HepG2 (cell line): ENCODE measurements around the gene FERMT2. TPM values are rescaled to one million over a fixed set of nuclear protein-coding genes. Genes with fewer than 3 reads are reported as not detected.

Source experiments
- ATAC-seq: fragments of 200-7000 bp; cut with Tn5 transposase; 3 replicates; pipeline ENCODE4 v1.9.1; 2020; ENCODE audit warnings: mild to moderate bottlenecking, moderate library complexity
- BruUV-seq: library from RNA; stranded (reverse); fragments of 400-500 nt; replicated peaks from 2 replicates; lab custom pipeline; 2021; lab: Mats Ljungman, UMichigan
- CTCF ChIA-PET: fragments of 300-600 bp; formaldehyde crosslinking; extraction: SDS; loops from one replicate; lab custom pipeline; 2021; ENCODE audit warnings: low total read pairs, inconsistent platforms, low intra/inter-chr PET ratio; lab: Yijun Ruan, JAX
- POLR2A ChIA-PET: fragments of 350-600 bp; sonication (Branson Sonifier 250); formaldehyde crosslinking; loops from one replicate; lab custom pipeline; 2020; ENCODE audit warnings: antibody characterized with exemption, inconsistent platforms; lab: Yijun Ruan, JAX
- DNase-seq: peaks from one replicate; pipeline ENCODE4 v3.0.0-alpha.2; 2015; ENCODE audit warnings: low spot score
- FAIRE-seq: peaks from 3 replicates; lab custom pipeline; 2011; peaks lifted over from hg19 to GRCh38; lab: Jason Lieb, UNC
- H2AFZ ChIP-seq: one replicate; pipeline ENCODE4 v1.6.1; 2011; ENCODE audit warnings: low read length, inconsistent platforms
- H3K27ac ChIP-seq: fragments of 300-600 bp; 3 replicates; pipeline ENCODE4 v1.8.0; 2011; ENCODE audit warnings: mixed run types, mild to moderate bottlenecking, mixed read lengths, low read length, inconsistent platforms; ENCODE audit not compliant: insufficient read depth; ENCODE audit errors: extremely low read length
- H3K27me3 ChIP-seq, 2 experiments: fragments of 200-600 bp in 1 of 2; 2 replicates in 1 of 2; 3 replicates in 1 of 2; pipeline versions ENCODE4 v1.6.0 to v1.8.0; 2011; ENCODE audit warnings: low read length in 2 of 2, mild to moderate bottlenecking in 2 of 2, moderate library complexity in 2 of 2, inconsistent platforms in 1 of 2; ENCODE audit not compliant: insufficient read depth in 2 of 2, control insufficient read depth in 1 of 2
- H3K36me3 ChIP-seq, 2 experiments: fragments of 200-600 bp in 1 of 2; replicated peaks in 1 of 2; 2 replicates in 1 of 2; 3 replicates in 1 of 2; pipeline versions ENCODE4 v1.5.1 to v1.8.0; 2011; ENCODE audit warnings: low read length in 2 of 2, inconsistent platforms in 1 of 2; ENCODE audit not compliant: insufficient read depth in 2 of 2, control insufficient read depth in 1 of 2
- H3K4me1 ChIP-seq: 2 replicates; pipeline ENCODE4 v1.5.1; 2012; ENCODE audit warnings: low read length, inconsistent platforms; ENCODE audit not compliant: insufficient read depth
- H3K4me2 ChIP-seq: 2 replicates; pipeline ENCODE4 v1.6.0; 2011; ENCODE audit warnings: low read depth, low read length, inconsistent platforms
- H3K4me3 ChIP-seq, 3 experiments: fragments of 200-600 bp in 1 of 3; sonication (generic), shearing (Covaris generic) in 1 of 3; replicated peaks in 1 of 3; 2 replicates each; pipeline ENCODE4 v1.5.1; 2011 to 2016; ENCODE audit warnings: low read length in 3 of 3, inconsistent platforms in 2 of 3, low read depth in 2 of 3, mild to moderate bottlenecking in 2 of 3, control low read depth in 1 of 3, mixed read lengths in 1 of 3; ENCODE audit not compliant: insufficient read depth in 1 of 3
- H3K79me2 ChIP-seq: one replicate; pipeline ENCODE4 v1.6.1; 2011; ENCODE audit warnings: low read length, inconsistent platforms; ENCODE audit not compliant: insufficient read depth
- H3K9ac ChIP-seq: 2 replicates; pipeline ENCODE4 v1.6.0; 2011; ENCODE audit warnings: mild to moderate bottlenecking, low read depth, low read length, inconsistent platforms; ENCODE audit not compliant: insufficient read depth
- H3K9me3 ChIP-seq: 2 replicates; pipeline ENCODE4 v1.5.1; 2012; ENCODE audit warnings: mild to moderate bottlenecking, low read length
- H4K20me1 ChIP-seq: 2 replicates; pipeline ENCODE4 v1.6.0; 2011; ENCODE audit warnings: inconsistent platforms, mild to moderate bottlenecking, low read length, moderate library complexity; ENCODE audit not compliant: insufficient read depth
- GATAD2A ChIP-seq: IDR thresholded peaks from 2 replicates; pipeline ENCODE4 v1.6.1; 2016
- SIX1 ChIP-seq: sonication (generic); formaldehyde crosslinking; IDR thresholded peaks from 2 replicates; pipeline ENCODE4 v1.4.0; 2020; ENCODE audit warnings: missing genetic modification reagents, borderline replicate concordance
- SMC3 ChIP-seq: IDR thresholded peaks from 2 replicates; pipeline ENCODE4 v1.6.1; 2011; ENCODE audit warnings: low read length, improper control_type of control experiment
- ZFP36 ChIP-seq: fragments of 150-350 bp; IDR thresholded peaks from 2 replicates; pipeline ENCODE4 v1.6.1; 2018; ENCODE audit warnings: borderline replicate concordance, low read length, low read depth; ENCODE audit not compliant: partially characterized antibody
- ZMYM2 ChIP-seq: sonication (generic); formaldehyde crosslinking; IDR thresholded peaks from 2 replicates; pipeline ENCODE4 v1.8.0; 2022; ENCODE audit warnings: mild to moderate bottlenecking, missing genetic modification reagents
- WGBS: methylation state at CpG from one replicate; pipeline ENCODE4 v1.1.6; 2017; ENCODE audit warnings: low lambda C conversion rate; 5-methylcytosine and 5-hydroxymethylcytosine counted together
- in situ Hi-C: cut with HindIII; loops from 2 replicates; pipeline ENCODE4 v1.10.0; 2017; ENCODE audit warnings: low pct_unique_long_range_greater_than_20kb; ENCODE audit not compliant: extremely low pct_ligation_motif_present
- intact Hi-C: fragments of 100-400 bp; cut with micrococcal nuclease; formaldehyde crosslinking; loops from one replicate; pipeline ENCODE4 v1.10.0; 2022; ENCODE audit not compliant: unreplicated experiment
- polyA plus RNA-seq, 8 experiments: library from polyadenylated mRNA; depleted of rRNA in 3 of 8; stranded (reverse) in 7 of 8; unstranded in 1 of 8; fragments of >200 nt; fragmentation: Illumina TruSeq in 4 of 8; extraction: Trizol in 4 of 8; gene quantifications; 2 replicates each; pipeline versions ENCODE4 v1.2.1 to v1.2.3, GENCODE V29; 2011 to 2016; ENCODE audit warnings: low read depth in 4 of 8, missing spikeins in 1 of 8, mixed read lengths in 1 of 8; ENCODE audit not compliant: insufficient read depth in 1 of 8
- total RNA-seq, 5 experiments: library from RNA; depleted of rRNA; stranded (reverse); fragments of >200 nt; fragmentation: Illumina TruSeq; extraction: Trizol; gene quantifications; 2 replicates each; pipeline ENCODE4 v1.2.3, GENCODE V29; 2016; ENCODE audit warnings: low read depth in 1 of 5
- TF ChIP-seq, protein P1 (sequence below): sonication (generic); formaldehyde crosslinking; IDR thresholded peaks from 2 replicates; pipeline ENCODE4 v1.5.0; 2020; ENCODE audit warnings: mild to moderate bottlenecking, missing genetic modification reagents, borderline replicate concordance
- TF ChIP-seq, protein P2 (sequence below): sonication (generic); formaldehyde crosslinking; IDR thresholded peaks from 2 replicates; pipeline ENCODE4 v1.4.0; 2020; ENCODE audit warnings: missing genetic modification reagents, borderline replicate concordance
- TF ChIP-seq, protein P3 (sequence below): sonication (generic); formaldehyde crosslinking; conservative IDR thresholded peaks from 2 replicates; pipeline ENCODE4 v1.8.0; 2022; ENCODE audit warnings: mild to moderate bottlenecking, moderate library complexity, missing genetic modification reagents
- TF ChIP-seq, protein P4 (sequence below), 2 experiments: sonication (generic) in 1 of 2; formaldehyde crosslinking in 1 of 2; IDR thresholded peaks; 2 replicates each; pipeline versions ENCODE4 v1.4.0 to v1.6.1; 2018 to 2020; ENCODE audit warnings: missing genetic modification reagents in 2 of 2, borderline replicate concordance in 1 of 2, low read depth in 1 of 2, mild to moderate bottlenecking in 1 of 2, missing biosample characterization in 1 of 2
- TF ChIP-seq, protein P5 (sequence below): sonication (generic); formaldehyde crosslinking; IDR thresholded peaks from 2 replicates; pipeline ENCODE4 v1.5.0; 2020; ENCODE audit warnings: mild to moderate bottlenecking, missing genetic modification reagents

The FERMT2 gene
- total and polyA plus RNA-seq, 2 of the 13 experiments (the other 11 are each of a cell fraction or from before 2014, with no cell fraction given), result 36.2 to 60.4 TPM

DNA sequence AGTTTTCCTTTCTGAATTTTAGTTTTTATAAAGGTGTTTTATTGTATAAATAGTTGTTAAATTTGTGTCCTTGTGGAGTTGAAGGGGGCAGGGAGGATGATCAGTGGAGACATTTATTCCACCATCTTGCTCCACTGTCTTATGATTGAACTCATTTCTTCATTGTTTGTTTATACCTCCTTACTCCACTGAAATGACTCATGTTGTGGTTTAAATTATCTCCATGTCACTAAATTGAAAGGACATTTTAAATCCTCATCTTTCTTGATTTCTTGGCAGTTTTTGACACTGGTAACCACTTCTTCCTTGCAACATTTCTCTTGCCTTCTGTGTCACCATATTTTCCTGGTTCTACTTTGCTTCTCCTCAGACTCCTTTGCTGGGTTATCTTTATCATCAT is 23.6 kb upstream of the FERMT2 start (continued):
- TF ChIP-seq, protein P1, sequence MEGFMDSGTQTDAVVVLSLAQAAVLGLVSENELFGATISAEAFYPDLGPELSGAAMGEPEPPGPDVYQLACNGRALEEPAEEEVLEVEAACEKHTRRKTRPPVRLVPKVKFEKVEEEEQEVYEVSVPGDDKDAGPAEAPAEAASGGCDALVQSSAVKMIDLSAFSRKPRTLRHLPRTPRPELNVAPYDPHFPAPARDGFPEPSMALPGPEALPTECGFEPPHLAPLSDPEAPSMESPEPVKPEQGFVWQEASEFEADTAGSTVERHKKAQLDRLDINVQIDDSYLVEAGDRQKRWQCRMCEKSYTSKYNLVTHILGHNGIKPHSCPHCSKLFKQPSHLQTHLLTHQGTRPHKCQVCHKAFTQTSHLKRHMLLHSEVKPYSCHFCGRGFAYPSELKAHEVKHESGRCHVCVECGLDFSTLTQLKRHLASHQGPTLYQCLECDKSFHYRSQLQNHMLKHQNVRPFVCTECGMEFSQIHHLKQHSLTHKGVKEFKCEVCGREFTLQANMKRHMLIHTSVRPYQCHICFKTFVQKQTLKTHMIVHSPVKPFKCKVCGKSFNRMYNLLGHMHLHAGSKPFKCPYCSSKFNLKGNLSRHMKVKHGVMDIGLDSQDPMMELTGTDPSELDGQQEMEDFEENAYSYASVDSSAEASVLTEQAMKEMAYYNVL (CRISPR knock-in tag), result no peak
- no peak for TF ChIP-seq ZFP36

DNA sequence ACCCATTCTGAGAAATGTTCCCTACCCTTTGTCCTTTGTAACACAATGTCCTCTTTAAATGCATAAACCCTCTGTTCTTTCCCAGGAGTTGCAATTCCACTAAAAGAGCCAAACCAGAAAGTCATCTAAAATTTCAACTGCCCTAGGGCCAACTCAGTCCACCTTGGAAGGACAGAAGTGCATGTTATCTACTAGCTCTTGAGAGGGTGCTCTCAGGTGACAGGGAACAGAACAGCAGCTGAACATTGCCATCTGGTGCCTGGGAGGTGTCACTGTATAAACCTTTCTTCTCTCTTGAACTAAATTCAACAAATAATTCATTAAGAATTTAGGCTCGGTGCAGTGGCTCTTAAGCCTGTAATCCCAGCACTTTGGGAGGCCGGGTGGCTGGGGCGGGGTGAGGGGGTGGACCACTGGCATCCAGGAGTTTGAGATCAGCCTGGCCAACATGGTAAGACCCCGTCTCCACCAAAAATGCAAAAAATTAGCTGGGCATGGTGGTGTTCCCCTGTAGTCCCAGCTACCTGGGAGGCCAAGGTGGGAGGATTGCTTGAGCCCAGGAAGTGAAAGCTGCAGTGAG is 10.3 kb upstream of the FERMT2 start:
- peak; percentile 88 for FAIRE-seq
- POLR2A ChIA-PET, result interaction anchor here (0.6 to 2.8 kb wide), 4 partner anchors 10 to 172 kb away, joined by 3 to 21 read pairs (median 4); partner anchors contain the start of gene FERMT2
- Histone ChIP-seq H3K79me2 (no peaks in the 10 kb centered on the region), H3K4me2 (peak overlapping the region; percentile 57), H3K4me3 (peak overlapping the region in 1 of 3 experiments; percentile 21; a peak in 1 of 6 replicates), H4K20me1 (no peaks in the 10 kb centered on the region), H3K27ac (no peak overlapping the region), H3K9me3 (no peaks in the 10 kb centered on the region), H3K9ac (no peak overlapping the region), H3K36me3 (no peaks in the 10 kb centered on the region), H3K4me1 (peaks cover 31% of the 10 kb centered on the region), H3K27me3 (0 out of 5 replicates have a peak, but pooled peaks cover 0 to 9% of the 10 kb centered on the region in 2 experiments), H2AFZ (no peak overlapping the region)
- intact Hi-C loops (loop anchor here (1.0 to 10.0 kb wide), 5 partner anchors 36 to 666 kb away; no protein-coding TSS in a partner anchor), in situ Hi-C loops (loop anchor here (5.0 kb wide), 1 partner anchor 139 kb away; no protein-coding TSS in a partner anchor)
- CTCF ChIA-PET, result interaction anchor here (1.5 to 1.8 kb wide), 3 partner anchors 37 to 310 kb away, joined by 6 to 12 read pairs (median 8); no protein-coding TSS in a partner anchor
- BruUV-seq, result no TSS peak
- peak; percentile 70 for DNase-seq
- peak; percentile 96 for ATAC-seq
- WGBS, result 4% methylated on average over 4 of the region's 4 CpGs
- 0 out of 2 replicates have a peak, but pooled peaks have one; percentile 20 for TF ChIP-seq SIX1 (CRISPR knock-in tag)
- TF ChIP-seq ZMYM2 (CRISPR knock-in tag), result no peak
- TF ChIP-seq, protein P2, sequence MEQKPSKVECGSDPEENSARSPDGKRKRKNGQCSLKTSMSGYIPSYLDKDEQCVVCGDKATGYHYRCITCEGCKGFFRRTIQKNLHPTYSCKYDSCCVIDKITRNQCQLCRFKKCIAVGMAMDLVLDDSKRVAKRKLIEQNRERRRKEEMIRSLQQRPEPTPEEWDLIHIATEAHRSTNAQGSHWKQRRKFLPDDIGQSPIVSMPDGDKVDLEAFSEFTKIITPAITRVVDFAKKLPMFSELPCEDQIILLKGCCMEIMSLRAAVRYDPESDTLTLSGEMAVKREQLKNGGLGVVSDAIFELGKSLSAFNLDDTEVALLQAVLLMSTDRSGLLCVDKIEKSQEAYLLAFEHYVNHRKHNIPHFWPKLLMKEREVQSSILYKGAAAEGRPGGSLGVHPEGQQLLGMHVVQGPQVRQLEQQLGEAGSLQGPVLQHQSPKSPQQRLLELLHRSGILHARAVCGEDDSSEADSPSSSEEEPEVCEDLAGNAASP (CRISPR knock-in tag), result peak; percentile 34; the same call in 1 of the 2 replicates
- TF ChIP-seq, protein P3, sequence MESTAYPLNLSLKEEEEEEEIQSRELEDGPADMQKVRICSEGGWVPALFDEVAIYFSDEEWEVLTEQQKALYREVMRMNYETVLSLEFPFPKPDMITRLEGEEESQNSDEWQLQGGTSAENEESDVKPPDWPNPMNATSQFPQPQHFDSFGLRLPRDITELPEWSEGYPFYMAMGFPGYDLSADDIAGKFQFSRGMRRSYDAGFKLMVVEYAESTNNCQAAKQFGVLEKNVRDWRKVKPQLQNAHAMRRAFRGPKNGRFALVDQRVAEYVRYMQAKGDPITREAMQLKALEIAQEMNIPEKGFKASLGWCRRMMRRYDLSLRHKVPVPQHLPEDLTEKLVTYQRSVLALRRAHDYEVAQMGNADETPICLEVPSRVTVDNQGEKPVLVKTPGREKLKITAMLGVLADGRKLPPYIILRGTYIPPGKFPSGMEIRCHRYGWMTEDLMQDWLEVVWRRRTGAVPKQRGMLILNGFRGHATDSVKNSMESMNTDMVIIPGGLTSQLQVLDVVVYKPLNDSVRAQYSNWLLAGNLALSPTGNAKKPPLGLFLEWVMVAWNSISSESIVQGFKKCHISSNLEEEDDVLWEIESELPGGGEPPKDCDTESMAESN (CRISPR knock-in tag), result 0 out of 2 replicates have a peak, but pooled peaks have one; percentile 24
- TF ChIP-seq, protein P4, sequence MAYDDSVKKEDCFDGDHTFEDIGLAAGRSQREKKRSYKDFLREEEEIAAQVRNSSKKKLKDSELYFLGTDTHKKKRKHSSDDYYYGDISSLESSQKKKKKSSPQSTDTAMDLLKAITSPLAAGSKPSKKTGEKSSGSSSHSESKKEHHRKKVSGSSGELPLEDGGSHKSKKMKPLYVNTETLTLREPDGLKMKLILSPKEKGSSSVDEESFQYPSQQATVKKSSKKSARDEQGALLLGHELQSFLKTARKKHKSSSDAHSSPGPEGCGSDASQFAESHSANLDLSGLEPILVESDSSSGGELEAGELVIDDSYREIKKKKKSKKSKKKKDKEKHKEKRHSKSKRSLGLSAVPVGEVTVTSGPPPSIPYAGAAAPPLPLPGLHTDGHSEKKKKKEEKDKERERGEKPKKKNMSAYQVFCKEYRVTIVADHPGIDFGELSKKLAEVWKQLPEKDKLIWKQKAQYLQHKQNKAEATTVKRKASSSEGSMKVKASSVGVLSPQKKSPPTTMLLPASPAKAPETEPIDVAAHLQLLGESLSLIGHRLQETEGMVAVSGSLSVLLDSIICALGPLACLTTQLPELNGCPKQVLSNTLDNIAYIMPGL (CRISPR knock-in tag; IDR thresholded peaks at IDR 0.05; ENCODE audit: borderline replicate concordance in 1 of 2, low read depth in 1 of 2), result peak in 1 of 2 experiments; percentile 38; a peak in 1 of 4 replicates
- TF ChIP-seq GATAD2A (CRISPR knock-in tag), result 0 out of 2 replicates have a peak, but pooled peaks have one; percentile 31
- TF ChIP-seq SMC3, result peak; percentile 96
- TF ChIP-seq, protein P5, sequence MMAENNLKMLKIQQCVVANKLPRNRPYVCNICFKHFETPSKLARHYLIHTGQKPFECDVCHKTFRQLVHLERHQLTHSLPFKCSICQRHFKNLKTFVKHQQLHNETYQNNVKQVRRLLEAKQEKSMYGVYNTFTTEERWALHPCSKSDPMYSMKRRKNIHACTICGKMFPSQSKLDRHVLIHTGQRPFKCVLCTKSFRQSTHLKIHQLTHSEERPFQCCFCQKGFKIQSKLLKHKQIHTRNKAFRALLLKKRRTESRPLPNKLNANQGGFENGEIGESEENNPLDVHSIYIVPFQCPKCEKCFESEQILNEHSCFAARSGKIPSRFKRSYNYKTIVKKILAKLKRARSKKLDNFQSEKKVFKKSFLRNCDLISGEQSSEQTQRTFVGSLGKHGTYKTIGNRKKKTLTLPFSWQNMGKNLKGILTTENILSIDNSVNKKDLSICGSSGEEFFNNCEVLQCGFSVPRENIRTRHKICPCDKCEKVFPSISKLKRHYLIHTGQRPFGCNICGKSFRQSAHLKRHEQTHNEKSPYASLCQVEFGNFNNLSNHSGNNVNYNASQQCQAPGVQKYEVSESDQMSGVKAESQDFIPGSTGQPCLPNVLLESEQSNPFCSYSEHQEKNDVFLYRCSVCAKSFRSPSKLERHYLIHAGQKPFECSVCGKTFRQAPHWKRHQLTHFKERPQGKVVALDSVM (CRISPR knock-in tag), result 0 out of 2 replicates have a peak, but pooled peaks have one; percentile 7
